ENCODE results near the gene AQP2. TPM values are rescaled to one million over a fixed set of nuclear protein-coding genes. Genes with fewer than 3 reads are reported as not detected.

Gene AQP2
- total RNA-seq, 6 experiments from 2014 or later: not detected

GRCh38 chr12:50005175-50005574, 54.6 kb downstream of the AQP2 start:
- H3K9me3 Mint-ChIP-seq: no peaks in the 10 kb centered on the region
- H3K4me3 Mint-ChIP-seq: no peak overlapping the region
- peaks cover 50% of the 10 kb centered on the region for H3K4me1 Mint-ChIP-seq (ENCODE audit: low read depth)
- peaks cover 14% of the 10 kb centered on the region for H3K36me3 Mint-ChIP-seq (ENCODE audit: low read depth)
- H3K27me3 Mint-ChIP-seq (ENCODE audit: insufficient read depth): no peaks in the 10 kb centered on the region
- no peak for DNase-seq
- TF ChIP-seq CTCF (IDR thresholded peaks at IDR 0.05): no peak
- peak overlapping the region; percentile 75 for H3K27ac Mint-ChIP-seq

- H3K9me3 Mint-ChIP-seq: no peaks in the 10 kb centered on the region
- H3K27ac Mint-ChIP-seq: peak overlapping the region; percentile 58; the same call in 1 of the 2 replicates
- no peak for TF ChIP-seq CTCF (IDR thresholded peaks at IDR 0.05)
- DNase-seq: no peak
- no peak overlapping the region for H3K4me3 Mint-ChIP-seq
- peaks cover 50% of the 10 kb centered on the region for H3K4me1 Mint-ChIP-seq (ENCODE audit: low read depth)
- no peaks in the 10 kb centered on the region for H3K27me3 Mint-ChIP-seq (ENCODE audit: insufficient read depth)
- peaks cover 9% of the 10 kb centered on the region; the same call in 1 of the 2 replicates for H3K36me3 Mint-ChIP-seq (ENCODE audit: low read depth)
Observed at GRCh38 chr12:50006280-50006679, 55.7 kb downstream of the AQP2 start.

- peaks cover 7% of the 10 kb centered on the region; the same call in 1 of the 2 replicates for H3K36me3 Mint-ChIP-seq (ENCODE audit: low read depth)
- peak; percentile 49 for DNase-seq
- H3K4me3 Mint-ChIP-seq: peak overlapping the region; percentile 11
- H3K9me3 Mint-ChIP-seq: no peaks in the 10 kb centered on the region
- TF ChIP-seq CTCF (IDR thresholded peaks at IDR 0.05): no peak
- peak overlapping the region; percentile 58 for H3K27ac Mint-ChIP-seq
- H3K27me3 Mint-ChIP-seq (ENCODE audit: insufficient read depth): no peaks in the 10 kb centered on the region
- H3K4me1 Mint-ChIP-seq (ENCODE audit: low read depth): peaks cover 50% of the 10 kb centered on the region
Observed at GRCh38 chr12:50006754-50007442, 56.4 kb downstream of the AQP2 start.

Other genes with a start within 250 kb of the AQP2 start
- 10 to 100 TPM; 15.8 to 21.8 (median 19.5) TPM for gene FMNL3, start 243.3 kb upstream of the AQP2 start, total RNA-seq (2021; fragmentation: NEBNext Ultra II Directional; extraction: Animal tissue kit (Norgen Biotek cat#: 25700))
- 100 to 1,000 TPM; 471 to 545 (median 497) TPM for gene TMBIM6, start 209.2 kb upstream of the AQP2 start, total RNA-seq (2021; fragmentation: NEBNext Ultra II Directional; extraction: Animal tissue kit (Norgen Biotek cat#: 25700))
- gene NCKAP5L, start 122.3 kb upstream of the AQP2 start, total RNA-seq (2021; fragmentation: NEBNext Ultra II Directional; extraction: Animal tissue kit (Norgen Biotek cat#: 25700)): 10 to 100 TPM; 24.4 to 37.5 (median 25.0) TPM
- gene BCDIN3D, start 107.6 kb upstream of the AQP2 start, total RNA-seq (2021; fragmentation: NEBNext Ultra II Directional; extraction: Animal tissue kit (Norgen Biotek cat#: 25700)): 1 to 10 TPM; 1.5 to 2.9 (median 2.0) TPM
- gene FAIM2, start 46.8 kb upstream of the AQP2 start, total RNA-seq (2021; fragmentation: NEBNext Ultra II Directional; extraction: Animal tissue kit (Norgen Biotek cat#: 25700)): 1 to 10 TPM in 4 of 6 experiments, under 1 TPM in 2; 0.24 to 1.1 (median 1.1) TPM
- not detected for gene AQP5, start 11.1 kb downstream of the AQP2 start, total RNA-seq (2021; fragmentation: NEBNext Ultra II Directional; extraction: Animal tissue kit (Norgen Biotek cat#: 25700))
- not detected for gene AQP6, start 22.2 kb downstream of the AQP2 start, total RNA-seq (2021; fragmentation: NEBNext Ultra II Directional; extraction: Animal tissue kit (Norgen Biotek cat#: 25700))
- gene RACGAP1, start 74.8 kb downstream of the AQP2 start, total RNA-seq (2021; fragmentation: NEBNext Ultra II Directional; extraction: Animal tissue kit (Norgen Biotek cat#: 25700)): 100 to 1,000 TPM in 5 of 6 experiments, 10 to 100 TPM in 1; 52.6 to 119 (median 104) TPM
- gene ASIC1, start 106.9 kb downstream of the AQP2 start, total RNA-seq (2021; fragmentation: NEBNext Ultra II Directional; extraction: Animal tissue kit (Norgen Biotek cat#: 25700)): 1 to 10 TPM; 1.3 to 2.4 (median 1.6) TPM
- gene SMARCD1, start 134.6 kb downstream of the AQP2 start, total RNA-seq (2021; fragmentation: NEBNext Ultra II Directional; extraction: Animal tissue kit (Norgen Biotek cat#: 25700)): 10 to 100 TPM; 37.6 to 59.1 (median 44.2) TPM
- under 1 TPM in 1 of 6 experiments, not detected in 5; 0.20 TPM for gene GPD1, start 153.3 kb downstream of the AQP2 start, total RNA-seq (2021; fragmentation: NEBNext Ultra II Directional; extraction: Animal tissue kit (Norgen Biotek cat#: 25700))
- gene COX14, start 161.5 kb downstream of the AQP2 start, total RNA-seq (2021; fragmentation: NEBNext Ultra II Directional; extraction: Animal tissue kit (Norgen Biotek cat#: 25700)): 10 to 100 TPM; 44.4 to 77.8 (median 53.4) TPM
- gene CERS5, start 216.6 kb downstream of the AQP2 start, total RNA-seq (2021; fragmentation: NEBNext Ultra II Directional; extraction: Animal tissue kit (Norgen Biotek cat#: 25700)): 10 to 100 TPM; 48.0 to 69.3 (median 60.3) TPM